A549 (cell line): ENCODE results near the gene ATF7IP2. TPM values are rescaled to one million over a fixed set of nuclear protein-coding genes. Genes with fewer than 3 reads are reported as not detected.

Experiments
- ATAC-seq, 2 experiments: fragments of 200-7000 bp in 1 of 2; fragments of >200 bp in 1 of 2; cut with Nextera tagmentation in 1 of 2; cut with Tn5 transposase in 1 of 2; 3 replicates each; pipeline versions ENCODE4 v1.8.0 to v1.9.1; 2018 to 2020; ENCODE audit warnings: mild to moderate bottlenecking in 1 of 2, moderate library complexity in 1 of 2
- CTCF ChIA-PET: fragments of 300-600 bp; sonication (Branson Sonifier 250); formaldehyde crosslinking; extraction: SDS; loops from one replicate; lab custom pipeline; 2021; ENCODE audit warnings: antibody characterized with exemption, inconsistent platforms; lab: Yijun Ruan, JAX
- POLR2A ChIA-PET: fragments of 350-600 bp; formaldehyde crosslinking; extraction: SDS; loops from one replicate; lab custom pipeline; 2021; ENCODE audit warnings: antibody characterized with exemption, inconsistent platforms; lab: Yijun Ruan, JAX
- DNase-seq, 2 experiments: peaks; one replicate each; pipeline versions ENCODE4 v3.0.0 to v3.0.0-alpha.2; 2011 to 2016; ENCODE audit warnings: low read depth in 1 of 2, low spot score in 1 of 2
- FAIRE-seq: peaks from 2 replicates; lab custom pipeline; 2011; peaks lifted over from hg19 to GRCh38; lab: Jason Lieb, UNC
- H3K27ac ChIP-seq, 2 experiments: fragments of >200 bp; sonication (Bioruptor Twin); formaldehyde crosslinking; 3 replicates each; pipeline ENCODE4 v1.5.1; 2016 to 2017
- H3K4me1 ChIP-seq: fragments of >200 bp; sonication (Bioruptor Twin); formaldehyde crosslinking; 3 replicates; pipeline ENCODE4 v1.6.1; 2016
- H3K4me2 ChIP-seq: fragments of >200 bp; sonication (Bioruptor Twin); formaldehyde crosslinking; 3 replicates; pipeline ENCODE4 v1.6.1; 2016
- H3K4me3 ChIP-seq: fragments of >200 bp; sonication (Bioruptor Twin); formaldehyde crosslinking; 3 replicates; pipeline ENCODE4 v1.5.1; 2016
- H3K9me3 ChIP-seq: fragments of >200 bp; sonication (Bioruptor Twin); formaldehyde crosslinking; 3 replicates; pipeline ENCODE4 v1.6.1; 2016
- BCL3 ChIP-seq: fragments of >200 bp; sonication (Bioruptor Twin); formaldehyde crosslinking; IDR thresholded peaks from 3 replicates; pipeline ENCODE4 v1.6.1; 2016
- BHLHE40 ChIP-seq: IDR thresholded peaks from 2 replicates; pipeline ENCODE4 v1.6.1; 2012; ENCODE audit warnings: low read depth, low read length, inconsistent platforms
- CTCF ChIP-seq: fragments of >200 bp; sonication (Bioruptor Twin); formaldehyde crosslinking; IDR thresholded peaks from 3 replicates; pipeline ENCODE4 v1.5.1; 2016
- FOSL2 ChIP-seq, 2 experiments: fragments of 450-650 bp in 1 of 2; fragments of >200 bp in 1 of 2; sonication (Bioruptor Twin) in 1 of 2; formaldehyde crosslinking; IDR thresholded peaks; 2 replicates each; pipeline versions ENCODE4 v1.5.0 to v1.6.1; 2016 to 2020; ENCODE audit warnings: mild to moderate bottlenecking in 1 of 2, moderate library complexity in 1 of 2
- FOXS1 ChIP-seq: fragments of 250-450 bp; sonication (Bioruptor Pico); IDR thresholded peaks from 2 replicates; pipeline ENCODE4 v1.5.0; 2020; ENCODE audit warnings: mild to moderate bottlenecking, moderate library complexity
- HDAC2 ChIP-seq: fragments of 200-600 bp; sonication (generic); IDR thresholded peaks from 2 replicates; pipeline ENCODE4 v1.6.1; 2016
- HOXA7 ChIP-seq: fragments of 250-450 bp; sonication (Bioruptor Pico); IDR thresholded peaks from 2 replicates; pipeline ENCODE4 v1.5.0; 2020; ENCODE audit warnings: mild to moderate bottlenecking, moderate library complexity
- HOXB13 ChIP-seq: fragments of 250-450 bp; sonication (Bioruptor Pico); IDR thresholded peaks from 2 replicates; pipeline ENCODE4 v1.5.0; 2020; ENCODE audit warnings: low read depth, mild to moderate bottlenecking, moderate library complexity
- HOXB5 ChIP-seq: fragments of 250-450 bp; sonication (Bioruptor Pico); IDR thresholded peaks from 2 replicates; pipeline ENCODE4 v1.5.0; 2020; ENCODE audit warnings: mild to moderate bottlenecking, moderate library complexity
- JUNB ChIP-seq: fragments of >200 bp; sonication (Bioruptor Twin); formaldehyde crosslinking; IDR thresholded peaks from 2 replicates; pipeline ENCODE4 v1.6.1; 2016
- KDM5A ChIP-seq: fragments of 200-600 bp; sonication (generic); IDR thresholded peaks from 2 replicates; pipeline ENCODE4 v1.6.1; 2016; ENCODE audit warnings: antibody characterized with exemption, mild to moderate bottlenecking
- MAZ ChIP-seq: fragments of 150-350 bp; IDR thresholded peaks from 2 replicates; pipeline ENCODE4 v1.6.1; 2014; ENCODE audit warnings: antibody characterized with exemption, low read depth, low read length, borderline replicate concordance
- PHF8 ChIP-seq: fragments of 200-600 bp; sonication (generic); IDR thresholded peaks from 2 replicates; pipeline ENCODE4 v1.6.1; 2016; ENCODE audit warnings: low read depth, mild to moderate bottlenecking, antibody characterized with exemption, moderate library complexity, borderline replicate concordance
- POLR2A ChIP-seq: IDR thresholded peaks from 2 replicates; pipeline ENCODE4 v1.6.1; 2012; ENCODE audit warnings: mild to moderate bottlenecking, low read length
- RAD21 ChIP-seq, 2 experiments: fragments of >200 bp in 1 of 2; sonication (Bioruptor Twin) in 1 of 2; formaldehyde crosslinking in 1 of 2; IDR thresholded peaks in 1 of 2; conservative IDR thresholded peaks in 1 of 2; 2 replicates in 1 of 2; 3 replicates in 1 of 2; pipeline ENCODE4 v1.6.1; 2012 to 2018; ENCODE audit warnings: inconsistent platforms in 1 of 2
- RARB ChIP-seq: fragments of 250-450 bp; sonication (Bioruptor Pico); IDR thresholded peaks from 2 replicates; pipeline ENCODE4 v1.8.0; 2021; ENCODE audit warnings: mild to moderate bottlenecking, moderate library complexity
- REST ChIP-seq: fragments of 200-600 bp; sonication (generic); IDR thresholded peaks from 2 replicates; pipeline ENCODE4 v1.6.1; 2016; ENCODE audit warnings: antibody characterized with exemption, mild to moderate bottlenecking, moderate library complexity
- RNF2 ChIP-seq: fragments of 200-600 bp; sonication (generic); IDR thresholded peaks from 2 replicates; pipeline ENCODE4 v1.6.1; 2016; ENCODE audit warnings: low read depth, mild to moderate bottlenecking, antibody characterized with exemption, moderate library complexity, borderline replicate concordance
- TFCP2L1 ChIP-seq: fragments of 250-450 bp; sonication (Bioruptor Pico); IDR thresholded peaks from 2 replicates; pipeline ENCODE4 v1.5.0; 2021; ENCODE audit warnings: mild to moderate bottlenecking
- USF2 ChIP-seq: fragments of 450-650 bp; IDR thresholded peaks from 2 replicates; pipeline ENCODE4 v1.6.1; 2014; ENCODE audit warnings: antibody characterized with exemption
- ZC3H11A ChIP-seq: fragments of 450-650 bp; IDR thresholded peaks from 2 replicates; pipeline ENCODE4 v1.6.1; 2014; ENCODE audit warnings: antibody characterized with exemption, mild to moderate bottlenecking
- ZNF302 ChIP-seq: fragments of 250-450 bp; sonication (Bioruptor Pico); IDR thresholded peaks from 2 replicates; pipeline ENCODE4 v1.9.0; 2021; ENCODE audit warnings: inconsistent platforms, mild to moderate bottlenecking, moderate library complexity
- ZSCAN20 ChIP-seq: fragments of 250-450 bp; sonication (Bioruptor Pico); IDR thresholded peaks from 2 replicates; pipeline ENCODE4 v1.8.0; 2022; ENCODE audit warnings: mild to moderate bottlenecking, moderate library complexity
- WGBS: methylation state at CpG from one replicate; pipeline ENCODE4 v1.1.6; 2017; ENCODE audit errors: missing lambda C conversion rate; 5-methylcytosine and 5-hydroxymethylcytosine counted together
- polyA plus RNA-seq, 4 experiments: library from polyadenylated mRNA; depleted of rRNA in 3 of 4; stranded (reverse); fragments of >200 nt; fragmentation: RNase III in 1 of 4; extraction: RNeasy Plus Mini Kit Qiagen cat#74134 plus additional on column Dnase treatment in 1 of 4; gene quantifications; 2 replicates in 3 of 4; 3 replicates in 1 of 4; pipeline ENCODE4 v1.2.3, GENCODE V29; 2011 to 2017

Gene ATF7IP2
- polyA plus RNA-seq, 2 of the 4 experiments (the other 2 are of a cell fraction), result 12.3 to 23.5 TPM

- no peak for FAIRE-seq
- peaks cover 15% of the 10 kb centered on the region for H3K9me3 ChIP-seq
- WGBS, result 87% methylated on average over 3 of the region's 3 CpGs
- CTCF ChIA-PET, result interaction anchor here (0.7 kb wide), 1 partner anchor 18 kb away, joined by 4 read pairs; no protein-coding TSS in a partner anchor
- no peak for ATAC-seq
- H3K27ac ChIP-seq, result no peak overlapping the region
- POLR2A ChIA-PET, result no interaction called here
- H3K4me1 ChIP-seq, result no peaks in the 10 kb centered on the region
- H3K4me2 ChIP-seq, result no peak overlapping the region
- no peak for TF ChIP-seq RAD21 (conservative IDR thresholded peaks at IDR 0.05 in 1 of 2, IDR thresholded peaks at IDR 0.05 in 1 of 2)
- TF ChIP-seq ZC3H11A, result no peak
- TF ChIP-seq CTCF, result no peak
- TF ChIP-seq REST, result no peak
- TF ChIP-seq TFCP2L1 (CRISPR knock-in tag), result no peak
- no peak for TF ChIP-seq JUNB
- no peak for TF ChIP-seq RARB
- no peak for TF ChIP-seq HOXB5 (CRISPR knock-in tag)
- no peak for DNase-seq
- no peak overlapping the region for H3K4me3 ChIP-seq
Observed at GRCh38 chr16:10419701-10420100, 33.8 kb downstream of the ATF7IP2 start.

- CTCF ChIA-PET, result no interaction called here
Observed at GRCh38 chr16:10421596-10421995, 35.7 kb downstream of the ATF7IP2 start.

GRCh38 chr16:10428433-10429168 lies 42.7 kb downstream of the ATF7IP2 start:
- no peak overlapping the region for H3K4me2 ChIP-seq
- no peak for ATAC-seq
- POLR2A ChIA-PET, result no interaction called here
- H3K4me1 ChIP-seq, result no peaks in the 10 kb centered on the region
- 92% methylated on average over 3 of the region's 3 CpGs for WGBS
- H3K4me3 ChIP-seq, result no peak overlapping the region
- no peak for FAIRE-seq
- no peak for TF ChIP-seq RARB
- TF ChIP-seq POLR2A, result no peak
- no peak for TF ChIP-seq JUNB
- TF ChIP-seq FOXS1 (CRISPR knock-in tag), result no peak
- no peak for TF ChIP-seq USF2
- TF ChIP-seq ZC3H11A, result no peak
- TF ChIP-seq KDM5A, result no peak
- TF ChIP-seq ZSCAN20 (CRISPR knock-in tag), result no peak
- TF ChIP-seq BHLHE40, result no peak
- no peak for TF ChIP-seq RAD21 (conservative IDR thresholded peaks at IDR 0.05 in 1 of 2, IDR thresholded peaks at IDR 0.05 in 1 of 2)
- TF ChIP-seq HOXB5 (CRISPR knock-in tag), result no peak
- TF ChIP-seq BCL3, result no peak
- no peak for TF ChIP-seq MAZ
- no peak for DNase-seq
- H3K27ac ChIP-seq, result no peak overlapping the region
- CTCF ChIA-PET, result interaction anchor here (0.6 kb wide), 1 partner anchor 1288 kb away, joined by 4 read pairs; no protein-coding TSS in a partner anchor
- no peaks in the 10 kb centered on the region for H3K9me3 ChIP-seq

More at GRCh38 chr16:10421596-10421995, 35.7 kb downstream of the ATF7IP2 start:
- Histone ChIP-seq H3K4me2 (no peak overlapping the region), H3K27ac (no peak overlapping the region), H3K4me1 (no peaks in the 10 kb centered on the region), H3K4me3 (no peak overlapping the region), H3K9me3 (no peaks in the 10 kb centered on the region)
- no peak for FAIRE-seq
- ATAC-seq, result no peak
- TF ChIP-seq HDAC2 (no peak), PHF8 (no peak), FOSL2 (IDR thresholded peaks at IDR 0.05) (no peak), FOSL2 (CRISPR knock-in tag; IDR thresholded peaks at IDR 0.05) (no peak), HOXB13 (CRISPR knock-in tag) (no peak), HOXA7 (CRISPR knock-in tag) (no peak), RNF2 (no peak), ZNF302 (CRISPR knock-in tag) (no peak)
- 79% methylated on average over 3 of the region's 3 CpGs for WGBS
- DNase-seq, result no peak
- POLR2A ChIA-PET, result no interaction called here
